WTC11 (cell line): ENCODE results near the gene SELENOV. TPM values are rescaled to one million over a fixed set of nuclear protein-coding genes. Genes with fewer than 3 reads are reported as not detected.

Source experiments
- ATAC-seq: fragments of 200-7000 bp; cut with Tn5 transposase; 2 replicates; pipeline ENCODE4 v1.10.0; 2021; ENCODE audit warnings: mild to moderate bottlenecking, moderate library complexity
- Bru-seq: library from RNA; stranded (reverse); fragments of 400-500 nt; gene quantifications from one replicate; lab custom pipeline; 2021; lab: Mats Ljungman, UMichigan
- CTCF ChIA-PET: fragments of 300-600 bp; sonication (Branson Sonifier 250); formaldehyde crosslinking; loops from one replicate; lab custom pipeline; 2021; ENCODE audit warnings: antibody characterized with exemption; lab: Charles Lee
- POLR2A ChIA-PET: fragments of 350-600 bp; sonication (Branson Sonifier 250); formaldehyde crosslinking; loops from one replicate; lab custom pipeline; 2021; ENCODE audit warnings: antibody characterized with exemption; lab: Charles Lee
- DNase-seq: peaks from one replicate; pipeline ENCODE4 v3.0.0; 2021; ENCODE audit warnings: low spot score
- H3K27ac Mint-ChIP-seq: 2 replicates; pipeline ENCODE4 v1.8.0; 2021; ENCODE audit warnings: mixed read lengths
- H3K27me3 Mint-ChIP-seq: 2 replicates; pipeline ENCODE4 v1.8.0; 2021; ENCODE audit warnings: low read depth, mild to moderate bottlenecking, moderate library complexity, mixed read lengths
- H3K36me3 Mint-ChIP-seq: 2 replicates; pipeline ENCODE4 v1.8.0; 2021; ENCODE audit warnings: mixed read lengths
- H3K4me1 Mint-ChIP-seq: 2 replicates; pipeline ENCODE4 v1.8.0; 2022; ENCODE audit warnings: mixed read lengths
- H3K4me3 Mint-ChIP-seq: 2 replicates; pipeline ENCODE4 v1.8.0; 2021; ENCODE audit warnings: mild to moderate bottlenecking, moderate library complexity, mixed read lengths
- H3K9me3 Mint-ChIP-seq: 2 replicates; pipeline ENCODE4 v1.8.0; 2021; ENCODE audit warnings: mixed read lengths
- ARID4B ChIP-seq: sonication (generic); formaldehyde crosslinking; IDR thresholded peaks from 2 replicates; pipeline ENCODE4 v1.8.0; 2023; ENCODE audit warnings: missing genetic modification reagents, mild to moderate bottlenecking, borderline replicate concordance
- E2F4 ChIP-seq: sonication (generic); formaldehyde crosslinking; IDR thresholded peaks from 2 replicates; pipeline ENCODE4 v1.8.1; 2022; ENCODE audit warnings: low read depth, mild to moderate bottlenecking, moderate library complexity, missing genetic modification reagents, borderline replicate concordance
- E2F5 ChIP-seq: sonication (generic); formaldehyde crosslinking; IDR thresholded peaks from 2 replicates; pipeline ENCODE4 v1.8.1; 2022; ENCODE audit warnings: mild to moderate bottlenecking, moderate library complexity, missing genetic modification reagents
- ESRRA ChIP-seq: sonication (generic); formaldehyde crosslinking; IDR thresholded peaks from 2 replicates; pipeline ENCODE4 v1.8.1; 2022; ENCODE audit warnings: mild to moderate bottlenecking, missing genetic modification reagents, borderline replicate concordance
- FOXP4 ChIP-seq: sonication (generic); formaldehyde crosslinking; IDR thresholded peaks from 2 replicates; pipeline ENCODE4 v1.8.0; 2022; ENCODE audit warnings: mild to moderate bottlenecking, missing genetic modification reagents
- HMGXB4 ChIP-seq: sonication (generic); formaldehyde crosslinking; IDR thresholded peaks from 2 replicates; pipeline ENCODE4 v1.8.1; 2023; ENCODE audit warnings: mild to moderate bottlenecking, moderate library complexity, missing genetic modification reagents
- IRF1 ChIP-seq: sonication (generic); formaldehyde crosslinking; IDR thresholded peaks from 2 replicates; pipeline ENCODE4 v1.8.0; 2023; ENCODE audit warnings: missing genetic modification reagents
- MAX ChIP-seq: sonication (generic); formaldehyde crosslinking; IDR thresholded peaks from 2 replicates; pipeline ENCODE4 v1.8.0; 2022; ENCODE audit warnings: mild to moderate bottlenecking, missing genetic modification reagents
- NFE2L1 ChIP-seq: sonication (generic); formaldehyde crosslinking; IDR thresholded peaks from 2 replicates; pipeline ENCODE4 v1.8.1; 2023; ENCODE audit warnings: missing genetic modification reagents
- NR2C2 ChIP-seq: sonication (generic); formaldehyde crosslinking; IDR thresholded peaks from 2 replicates; pipeline ENCODE4 v1.8.0; 2022; ENCODE audit warnings: mild to moderate bottlenecking, missing genetic modification reagents
- OVOL2 ChIP-seq: fragments of 250-450 bp; sonication (Bioruptor Pico); IDR thresholded peaks from 2 replicates; pipeline ENCODE4 v1.9.0; 2021; ENCODE audit warnings: mild to moderate bottlenecking, borderline replicate concordance
- PRDM15 ChIP-seq: sonication (generic); formaldehyde crosslinking; IDR thresholded peaks from 2 replicates; pipeline ENCODE4 v1.8.0; 2022; ENCODE audit warnings: missing genetic modification reagents
- RORB ChIP-seq: fragments of 250-450 bp; sonication (Bioruptor Pico); IDR thresholded peaks from 2 replicates; pipeline ENCODE4 v1.9.0; 2021; ENCODE audit warnings: mild to moderate bottlenecking
- TEAD1 ChIP-seq: sonication (generic); formaldehyde crosslinking; IDR thresholded peaks from 2 replicates; pipeline ENCODE4 v1.8.0; 2022; ENCODE audit warnings: mild to moderate bottlenecking, missing genetic modification reagents
- TP53 ChIP-seq: sonication (generic); formaldehyde crosslinking; IDR thresholded peaks from 2 replicates; pipeline ENCODE4 v1.8.1; 2023; ENCODE audit warnings: mild to moderate bottlenecking, missing genetic modification reagents
- long read RNA-seq, 3 experiments: library from RNA in 1 of 3; library from capped mRNA in 1 of 3; library from polyadenylated mRNA in 1 of 3; unstranded in 2 of 3; stranded (forward) in 1 of 3; transcript quantifications; one replicate each; pipeline ENCODE4 v2.0.0, GENCODE V29; 2021
- total RNA-seq: library from RNA; stranded (reverse); gene quantifications from 3 replicates; pipeline ENCODE4 v1.2.3, GENCODE V29; 2021

SELENOV gene
- total RNA-seq (12.6 to 15.4 TPM (median 15.1 TPM) in 3 replicates), Bru-seq, nascent RNA (percentile 70 among the genes with signal in this experiment)
- long read RNA-seq, experiment 1, partial matches to known transcripts: 1 of 10 reads
- long read RNA-seq, experiment 1, other reads (novel, unspliced or antisense): 7 of 10 reads
- long read RNA-seq, experiment 2, partial matches to known transcripts: 0 of 9 reads
- long read RNA-seq, experiment 2, other reads (novel, unspliced or antisense): 9 of 9 reads
- long read RNA-seq, experiment 3, partial matches to known transcripts: 1 of 3 reads
- long read RNA-seq, experiment 3, other reads (novel, unspliced or antisense): 2 of 3 reads

GRCh38 chr19:39514840-39515550 lies at the start of gene SELENOV:
TSS of gene SELENOV (plus strand) at chr19:39515139. CDS start at chr19:39515213, 74 bp downstream.
- peak within 1 kb of the TSS; percentile 41; the same call in 1 of the 2 replicates for H3K27ac Mint-ChIP-seq
- ChIA-PET CTCF (interaction anchor here (0.7 to 4.0 kb wide), 11 partner anchors 8 to 112 kb away, joined by 3 to 21 read pairs (median 5); partner anchors contain the start of gene EID2B), POLR2A (interaction anchor here (0.8 to 1.8 kb wide), 3 partner anchors 17 to 107 kb away, joined by 3 to 10 read pairs (median 6); partner anchors contain the start of genes EID2B and RPS16)
- peak; percentile 76 for ATAC-seq
- H3K27me3 Mint-ChIP-seq: peaks cover 36% of the 10 kb centered on the region
- peak; percentile 90 for DNase-seq
- peaks cover 5% of the 10 kb centered on the region for H3K36me3 Mint-ChIP-seq
- H3K4me3 Mint-ChIP-seq: peak within 1 kb of the TSS; percentile 89
- H3K9me3 Mint-ChIP-seq: no peaks in the 10 kb centered on the region; the same call in 1 of the 2 replicates
- H3K4me1 Mint-ChIP-seq: peaks cover 27% of the 10 kb centered on the region
- TF ChIP-seq E2F5 (CRISPR knock-in tag) (peak; percentile 62; the same call in 1 of the 2 replicates), TEAD1 (CRISPR knock-in tag) (peak; percentile 67), NFE2L1 (CRISPR knock-in tag) (peak; percentile 42; the same call in 1 of the 2 replicates), ARID4B (CRISPR knock-in tag) (peak; percentile 40; the same call in 1 of the 2 replicates), RORB (no peak), IRF1 (CRISPR knock-in tag) (0 out of 2 replicates have a peak, but pooled peaks have one; percentile 7), OVOL2 (no peak), MAX (peak; percentile 71), E2F4 (CRISPR knock-in tag) (peak; percentile 56), HMGXB4 (CRISPR knock-in tag) (peak; percentile 39), FOXP4 (peak; percentile 61; the same call in 1 of the 2 replicates), PRDM15 (CRISPR knock-in tag) (peak; percentile 100), TP53 (CRISPR knock-in tag) (peak; percentile 17; the same call in 1 of the 2 replicates), ESRRA (CRISPR knock-in tag) (0 out of 2 replicates have a peak, but pooled peaks have one; percentile 15), NR2C2 (peak; percentile 26; the same call in 1 of the 2 replicates)
